AG08396 (cell line): ENCODE results near the gene NIN.
A peak's percentile ranks its signal among the peaks of the same experiment; 100 is the strongest.

Experiments used
- DNase-seq: peaks from one replicate; pipeline ENCODE4 v3.0.0; 2012; ENCODE audit warnings: low spot score, mixed read lengths

The NIN gene

DNA sequence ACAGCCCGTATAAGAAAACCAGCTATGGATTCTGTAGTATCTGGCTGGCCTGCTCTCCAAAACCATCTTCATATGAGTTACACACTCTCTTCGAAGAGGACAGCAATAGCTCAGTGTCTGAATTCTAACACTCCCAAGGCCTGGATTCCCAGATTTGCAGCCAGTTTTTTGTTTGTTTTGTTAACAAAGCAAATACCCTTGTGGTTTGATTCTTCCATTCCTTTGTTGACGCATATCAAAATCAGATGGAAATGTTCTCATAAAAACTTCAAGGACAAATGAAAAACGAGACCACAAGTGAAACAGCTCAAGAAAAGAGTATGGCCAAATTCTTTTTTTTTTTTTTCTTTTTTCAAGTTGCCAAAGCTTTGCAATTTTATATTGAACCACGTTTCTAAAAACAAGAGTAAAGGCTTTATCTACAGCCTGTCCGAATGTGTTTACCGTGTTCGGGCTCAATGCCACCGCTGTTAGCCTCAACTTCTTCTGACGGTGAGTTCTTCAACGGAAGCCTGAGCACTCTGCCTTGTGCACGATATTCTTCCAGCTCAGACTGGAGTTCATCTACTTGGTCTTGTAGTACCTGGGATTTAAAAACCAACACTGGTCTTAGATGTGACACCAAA, 67.5 kb downstream of the NIN start:
- peak; percentile 18 for DNase-seq

DNA sequence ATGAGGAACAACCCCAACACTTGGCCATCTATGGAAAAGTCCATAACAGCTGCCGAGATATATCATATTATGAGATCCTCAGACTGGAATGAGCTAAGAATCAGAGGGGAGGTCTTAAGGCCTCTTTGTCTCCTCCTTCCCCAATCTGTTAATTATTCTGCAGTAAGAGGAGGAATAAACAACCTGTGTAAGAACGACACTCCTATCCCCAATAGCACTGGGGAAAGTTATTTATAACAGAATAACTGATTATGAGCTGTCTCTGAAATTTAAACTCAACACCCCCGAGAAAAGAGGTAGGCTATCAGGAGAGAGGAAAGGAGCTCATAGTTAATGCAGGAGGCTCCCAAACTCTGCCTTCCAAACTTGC, 68.0 kb downstream of the NIN start:
- DNase-seq = no peak

DNA sequence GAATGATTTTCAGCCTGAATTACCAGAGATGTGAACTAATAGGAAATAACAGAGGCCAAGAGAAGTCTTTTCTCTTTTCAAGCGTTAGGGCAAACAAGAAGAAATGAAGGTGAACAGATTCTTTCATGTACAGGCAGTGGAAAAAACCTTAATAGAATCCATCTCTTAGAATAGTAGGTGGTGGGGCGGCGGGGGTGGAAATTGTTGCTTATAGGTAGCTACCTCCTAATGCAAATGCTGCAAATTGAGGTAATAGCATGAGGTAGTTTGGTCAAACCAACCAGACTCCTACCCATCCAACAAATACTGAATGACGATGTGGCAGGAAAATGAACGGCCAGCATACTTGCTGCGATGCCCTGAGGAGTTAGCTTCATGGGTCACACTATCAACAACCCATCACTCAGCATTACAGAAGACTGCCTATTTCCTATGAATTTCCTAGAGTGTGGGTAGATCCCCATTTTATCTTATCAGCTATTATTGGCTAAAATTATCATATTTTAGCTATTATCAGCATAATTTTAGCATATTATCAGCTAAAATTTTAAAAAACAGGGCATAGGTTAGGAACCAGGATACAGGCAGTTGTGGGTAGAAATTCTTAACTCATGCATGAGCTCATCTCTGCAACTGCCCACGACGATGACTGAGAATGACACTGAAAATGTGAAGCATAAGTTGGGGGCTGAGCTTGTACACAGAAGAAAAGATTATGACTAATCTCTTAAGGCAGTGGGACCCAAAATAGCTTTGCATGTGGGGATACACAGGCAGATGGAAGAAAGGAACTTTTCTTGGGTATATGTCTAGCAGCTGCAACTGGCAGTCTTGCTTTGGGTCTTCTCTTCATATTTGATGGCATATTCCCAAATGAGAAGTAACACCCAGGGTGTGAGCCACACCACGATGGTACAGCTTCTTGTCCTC, 68.7 kb downstream of the NIN start:
- DNase-seq = peak; percentile 52

DNA sequence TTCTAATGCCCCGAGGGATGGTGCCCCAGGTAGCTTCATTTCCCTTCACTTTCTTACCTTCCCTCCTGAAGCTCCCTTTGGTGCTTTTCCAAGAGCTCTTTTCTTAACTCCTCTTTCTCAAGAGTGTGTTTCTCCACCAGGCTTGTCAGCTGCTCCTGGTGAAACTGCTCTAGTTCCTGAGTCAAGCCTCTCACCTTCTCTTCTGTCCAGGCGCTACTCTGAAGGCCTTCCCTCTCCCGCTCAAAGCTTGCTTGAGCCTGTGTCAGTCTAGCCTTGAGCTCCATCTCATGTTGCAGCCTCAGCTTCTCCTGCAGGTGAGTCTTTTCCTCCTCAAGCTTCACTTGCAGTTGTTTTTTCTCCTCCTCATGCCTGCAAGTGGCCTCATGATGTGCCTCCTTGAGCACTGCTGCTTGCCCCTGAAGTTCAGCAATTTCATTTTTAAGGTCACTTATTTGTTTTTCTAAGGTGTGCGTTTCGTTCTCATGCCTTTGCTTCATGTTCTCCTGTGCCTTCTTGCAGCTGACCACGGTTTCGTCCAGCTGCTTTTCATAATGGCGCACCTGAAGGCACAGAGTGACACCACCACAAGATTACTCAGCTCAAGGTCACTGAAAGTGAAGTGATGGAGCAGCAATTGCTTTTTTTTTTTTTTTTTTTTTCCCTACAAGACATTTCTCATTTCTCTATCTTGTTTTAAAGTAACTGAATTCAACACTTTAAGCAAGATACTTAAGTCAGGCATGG, 71.0 kb downstream of the NIN start:
- DNase-seq = no peak

DNA sequence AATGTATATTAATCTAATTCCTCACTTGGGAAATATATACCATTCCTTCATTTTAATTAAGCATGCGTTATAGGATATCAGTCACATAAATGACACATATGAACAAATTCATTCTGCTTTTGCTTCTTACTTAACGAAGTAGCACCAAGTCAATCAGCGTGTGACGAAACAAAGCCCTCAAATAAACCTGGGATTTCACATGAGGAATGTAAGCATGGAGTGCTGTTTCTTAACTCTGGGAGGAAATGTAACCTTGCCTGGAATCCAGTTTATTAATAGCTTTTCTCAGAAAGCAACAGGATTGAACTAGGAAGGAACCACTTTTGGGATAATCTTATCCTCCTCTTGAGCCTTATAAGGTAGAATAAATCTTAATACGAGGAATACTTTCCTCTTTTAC, 72.0 kb downstream of the NIN start:
- no peak for DNase-seq

DNA sequence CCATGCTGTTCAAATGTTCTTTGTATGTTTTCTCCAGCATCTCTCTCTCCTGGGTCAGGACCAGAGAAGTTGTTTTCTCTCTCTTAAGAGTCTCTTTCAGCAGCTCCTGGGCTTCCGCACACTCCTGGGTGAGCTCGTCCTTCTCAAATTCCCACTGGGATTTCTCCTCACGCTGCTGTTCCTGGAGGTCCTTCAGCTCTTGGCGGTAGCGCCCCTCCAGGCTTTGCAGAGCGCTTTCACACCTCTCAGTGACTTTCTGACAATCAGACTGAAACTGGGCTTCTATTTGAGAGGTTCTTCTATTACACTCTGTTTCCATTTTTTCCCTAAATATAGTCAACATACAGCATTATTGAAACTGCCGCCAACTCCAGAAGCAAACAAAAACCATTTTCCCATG, 72.7 kb downstream of the NIN start:
- DNase-seq = no peak

DNA sequence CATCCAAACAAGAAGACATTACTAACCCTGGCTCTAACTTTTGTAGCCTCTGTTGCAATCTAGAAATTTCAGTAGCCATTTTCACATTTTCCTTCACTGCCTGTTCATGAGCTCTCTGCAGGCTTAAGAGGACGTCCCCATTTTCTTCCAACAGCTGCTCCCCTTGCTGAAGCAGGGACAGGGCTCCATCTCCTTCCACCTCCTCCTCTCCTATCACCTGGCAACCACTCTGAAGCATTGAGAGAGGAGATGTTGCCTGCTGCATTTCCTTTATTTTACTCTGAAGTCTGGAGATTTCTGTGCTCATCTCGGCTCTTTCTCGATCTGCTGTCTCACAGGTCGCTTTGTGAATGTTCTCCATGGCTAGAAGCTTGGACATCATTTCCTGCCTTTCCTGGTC, 73.3 kb downstream of the NIN start:
- no peak for DNase-seq

DNA sequence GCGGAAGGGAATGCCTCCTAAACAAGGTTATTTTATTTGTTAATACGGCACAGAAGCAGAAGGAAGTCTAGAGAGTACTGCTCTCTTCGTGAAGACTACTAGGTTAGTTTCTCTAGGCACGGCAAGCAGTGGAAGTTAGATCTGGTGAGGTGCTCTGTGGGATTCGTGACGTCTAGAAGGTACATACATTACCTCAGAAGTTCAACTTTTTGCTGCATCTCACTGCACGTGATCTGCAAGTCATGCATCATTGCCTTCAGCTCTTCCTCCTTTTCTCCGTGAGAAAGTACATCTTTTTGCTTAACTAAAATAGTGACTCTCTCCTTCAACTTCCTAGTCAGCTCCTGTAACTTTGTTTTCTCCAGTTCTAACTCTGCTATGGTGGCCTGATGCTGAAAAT, 74.7 kb downstream of the NIN start:
- DNase-seq = no peak

DNA sequence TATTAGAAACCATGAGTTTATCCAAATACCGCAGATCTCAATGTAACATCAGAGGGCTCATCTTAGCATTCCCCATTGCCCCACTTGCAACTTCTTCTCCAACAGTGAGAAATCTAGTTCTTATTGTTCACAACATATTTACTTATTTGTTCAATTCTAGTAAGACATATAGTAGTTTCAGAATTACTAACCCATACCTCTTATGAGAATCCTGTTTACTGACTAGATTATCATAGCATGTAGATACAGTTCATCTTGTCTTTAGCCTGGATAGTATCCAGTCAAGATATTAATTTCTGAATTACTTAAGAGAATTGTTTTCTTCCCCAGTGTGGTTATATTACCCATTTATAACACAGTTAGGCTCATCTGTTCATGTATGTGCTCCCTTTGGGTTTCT, 80.6 kb downstream of the NIN start:
- DNase-seq = no peak

DNA sequence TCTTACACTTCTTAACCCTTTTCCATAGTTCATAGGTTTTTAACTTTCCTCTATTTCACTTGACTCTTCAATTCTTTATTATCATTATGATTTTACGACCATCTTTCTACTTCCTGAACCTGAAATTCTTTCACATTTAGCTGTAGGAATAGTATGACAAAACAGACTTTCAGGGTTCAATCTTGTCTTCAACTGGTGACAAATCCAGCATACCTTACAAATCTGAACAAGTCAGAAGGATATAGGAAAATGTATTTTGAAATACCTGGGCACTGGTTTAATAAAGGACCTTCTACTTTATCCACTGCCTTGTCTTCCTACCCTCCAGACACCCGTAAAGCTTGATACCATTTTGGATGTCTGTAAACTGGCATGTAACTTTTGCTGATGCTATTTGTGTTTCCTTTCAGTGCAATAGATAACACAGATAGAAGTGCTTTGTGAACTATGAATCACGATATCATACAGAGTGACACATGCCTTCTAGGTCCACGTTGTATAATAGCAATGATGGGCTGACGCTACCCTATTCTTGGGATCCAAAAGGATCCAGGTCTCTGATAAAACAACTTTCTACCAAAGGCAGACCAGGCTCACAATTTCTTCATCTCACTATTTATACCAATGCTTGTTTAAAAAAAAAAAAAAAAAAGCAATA, 85.4 kb downstream of the NIN start:
- no peak for DNase-seq

DNA sequence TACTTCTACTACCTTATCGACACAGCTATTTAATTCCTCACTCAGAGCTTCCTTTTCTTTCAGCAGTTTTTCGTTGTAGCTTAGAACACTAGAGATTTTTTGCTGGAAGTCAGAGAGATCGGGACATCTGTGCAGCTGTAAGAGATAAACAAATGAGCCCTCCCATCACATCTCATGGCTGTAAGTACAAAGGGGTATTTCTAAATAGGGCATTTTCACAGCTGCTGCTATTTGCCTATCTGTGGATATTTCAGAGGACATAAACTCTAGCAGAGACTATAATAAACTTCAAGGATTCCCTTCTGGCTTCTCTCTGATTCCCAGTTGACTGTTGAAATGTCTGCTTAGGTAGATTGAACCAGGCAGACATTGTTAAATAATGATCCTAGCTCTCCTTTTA, 86.7 kb downstream of the NIN start:
- DNase-seq = no peak

DNA sequence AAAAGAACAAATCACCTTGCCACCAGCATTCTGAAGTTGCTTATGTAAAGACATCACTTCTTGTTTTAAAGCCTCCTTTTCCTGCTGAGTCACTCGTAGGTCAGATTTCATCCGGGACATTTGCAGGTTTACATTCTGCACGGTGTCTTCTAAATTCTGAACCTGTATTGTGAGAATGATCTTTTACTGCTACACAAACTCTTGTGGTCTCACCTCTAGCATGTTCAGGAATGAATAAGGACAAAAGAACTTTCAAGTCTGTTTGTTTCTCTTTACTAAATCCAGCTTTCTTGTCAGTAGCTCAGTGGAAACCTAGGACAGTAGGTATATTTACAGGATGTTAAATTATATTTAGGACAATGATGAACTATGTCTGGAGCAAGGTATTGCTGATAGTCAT, 89.4 kb downstream of the NIN start:
- no peak for DNase-seq

DNA sequence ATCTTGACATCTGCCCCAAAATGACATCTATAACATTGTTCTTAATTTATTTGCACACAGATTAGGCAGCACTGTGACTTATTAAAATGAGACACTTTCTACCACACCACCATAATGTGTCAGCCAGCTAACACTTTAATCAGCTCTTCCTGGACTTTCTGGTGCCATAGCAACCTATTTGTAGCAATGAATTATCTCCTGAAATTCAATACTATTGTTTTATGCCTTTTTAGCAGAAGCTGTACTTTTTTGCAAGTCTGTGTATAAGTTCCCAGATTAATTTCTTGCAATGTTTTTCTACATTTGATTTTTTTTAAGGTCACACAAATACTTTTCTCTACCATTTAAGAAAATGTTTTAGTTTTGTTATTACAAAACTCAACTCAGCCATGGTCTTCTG, 90.1 kb downstream of the NIN start:
- DNase-seq = no peak

DNA sequence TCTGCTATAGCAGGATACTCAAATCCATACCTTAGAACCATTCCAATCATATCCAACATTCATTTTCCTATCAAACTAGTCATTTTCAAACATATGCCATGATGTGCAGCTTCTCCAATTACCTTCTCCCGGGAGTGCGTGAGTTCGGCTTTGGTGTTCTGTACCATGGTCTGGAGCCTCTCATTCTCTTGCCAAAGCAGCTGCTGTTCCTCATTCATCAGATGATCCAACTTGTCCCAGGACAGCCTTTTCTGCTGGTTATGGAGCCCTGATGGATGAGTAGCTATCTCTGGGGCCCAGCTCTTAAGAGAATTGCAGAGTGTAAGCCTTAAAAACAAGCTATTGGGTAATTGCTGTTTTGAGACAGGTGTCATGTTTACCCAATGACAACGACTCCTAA, 91.8 kb downstream of the NIN start:
- DNase-seq = no peak

DNA sequence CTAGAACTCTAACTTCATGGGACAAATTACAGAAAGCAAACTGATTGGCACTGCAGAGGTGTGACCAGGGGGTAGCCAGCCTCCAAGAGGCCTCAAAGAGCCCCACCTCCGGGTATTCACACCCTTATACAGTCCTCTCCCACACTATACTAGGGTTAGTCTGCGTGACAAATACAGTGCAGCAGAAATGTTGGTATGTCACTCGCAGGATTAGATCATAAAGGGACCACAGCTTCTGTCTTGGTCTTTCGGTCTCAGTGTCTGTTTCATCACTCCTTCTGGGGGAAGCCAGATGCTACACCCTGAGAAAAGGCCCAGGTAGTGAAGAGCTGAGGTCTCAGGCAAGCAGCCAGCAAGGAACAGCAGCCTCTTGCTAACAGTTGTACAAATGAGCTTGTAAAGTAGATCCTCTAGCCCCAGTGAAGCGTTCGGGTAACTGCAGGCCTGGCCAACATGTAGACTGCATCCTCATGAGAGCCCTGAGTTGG, 94.0 kb downstream of the NIN start:
- DNase-seq = no peak

DNA sequence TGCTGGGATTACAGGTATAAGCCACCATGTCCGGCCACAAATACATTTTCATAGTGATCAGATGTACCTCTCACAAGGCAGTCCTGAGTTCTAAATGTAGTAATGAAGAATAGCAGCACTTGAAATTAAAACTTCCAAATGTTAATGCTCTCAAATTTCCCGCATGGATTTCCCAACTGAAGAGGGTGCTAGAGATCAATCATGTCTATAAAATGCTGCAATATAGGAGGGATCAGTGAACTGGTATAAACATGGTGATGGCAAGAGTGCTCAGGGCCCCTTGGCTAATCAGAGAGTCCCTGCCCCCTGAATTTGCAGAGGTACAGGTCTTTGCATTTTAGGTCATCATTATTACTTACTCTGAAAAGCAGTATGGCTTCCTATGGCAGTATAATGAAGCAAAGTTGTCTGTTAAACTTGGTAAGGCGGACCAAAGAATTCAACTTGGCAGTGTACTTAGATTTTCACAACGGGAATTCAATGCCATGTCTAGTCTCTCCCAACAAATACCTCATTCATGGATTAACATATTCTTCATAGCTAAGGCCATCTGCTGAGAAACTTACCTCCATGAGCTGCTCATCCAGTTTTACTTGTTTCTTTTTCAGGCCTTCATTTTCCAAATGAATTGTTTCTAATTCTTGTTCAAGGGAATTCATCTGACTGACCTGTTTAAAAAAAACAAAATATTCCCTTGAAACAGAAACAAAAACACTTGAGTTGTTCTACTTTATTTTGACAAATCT, 95.8 kb downstream of the NIN start:
- DNase-seq = no peak

DNA sequence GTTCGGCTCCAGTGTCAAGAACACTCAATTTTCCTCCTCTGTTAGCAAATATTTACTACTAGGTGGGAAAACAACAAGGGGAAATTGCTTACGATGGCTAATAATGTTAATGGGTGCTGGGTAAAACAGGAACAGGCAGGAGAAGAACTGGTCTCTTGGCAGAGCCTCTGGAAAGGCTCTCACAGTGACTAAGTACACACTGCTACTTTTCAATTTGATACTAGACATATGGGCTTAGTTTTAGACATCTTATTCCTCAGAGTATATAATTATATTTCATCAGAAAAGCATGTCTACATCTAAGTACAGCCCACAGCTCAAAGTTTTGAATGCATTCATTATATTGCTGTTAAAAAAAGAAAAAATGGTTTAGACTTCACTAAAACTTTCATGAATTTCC, 97.5 kb downstream of the NIN start:
- DNase-seq = no peak

DNA sequence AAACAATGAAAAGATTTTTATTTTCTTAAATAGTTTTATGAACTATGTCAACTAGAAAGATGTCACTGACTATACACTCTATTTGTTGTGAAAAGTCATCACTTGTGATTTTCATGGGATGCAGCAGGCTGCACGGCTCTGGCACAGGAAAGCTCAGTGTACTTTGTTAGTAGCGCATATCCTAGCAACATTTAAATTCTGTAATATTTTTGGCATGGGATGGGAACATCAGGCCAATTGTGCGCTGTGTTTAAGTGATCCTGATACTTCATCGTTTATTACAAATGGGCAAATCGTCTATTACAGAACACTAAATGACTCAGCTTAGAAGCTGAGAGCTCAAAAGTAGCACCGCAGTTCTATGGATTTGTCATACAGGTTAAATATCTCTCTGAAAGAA, 102.1 kb downstream of the NIN start:
- DNase-seq = no peak

DNA sequence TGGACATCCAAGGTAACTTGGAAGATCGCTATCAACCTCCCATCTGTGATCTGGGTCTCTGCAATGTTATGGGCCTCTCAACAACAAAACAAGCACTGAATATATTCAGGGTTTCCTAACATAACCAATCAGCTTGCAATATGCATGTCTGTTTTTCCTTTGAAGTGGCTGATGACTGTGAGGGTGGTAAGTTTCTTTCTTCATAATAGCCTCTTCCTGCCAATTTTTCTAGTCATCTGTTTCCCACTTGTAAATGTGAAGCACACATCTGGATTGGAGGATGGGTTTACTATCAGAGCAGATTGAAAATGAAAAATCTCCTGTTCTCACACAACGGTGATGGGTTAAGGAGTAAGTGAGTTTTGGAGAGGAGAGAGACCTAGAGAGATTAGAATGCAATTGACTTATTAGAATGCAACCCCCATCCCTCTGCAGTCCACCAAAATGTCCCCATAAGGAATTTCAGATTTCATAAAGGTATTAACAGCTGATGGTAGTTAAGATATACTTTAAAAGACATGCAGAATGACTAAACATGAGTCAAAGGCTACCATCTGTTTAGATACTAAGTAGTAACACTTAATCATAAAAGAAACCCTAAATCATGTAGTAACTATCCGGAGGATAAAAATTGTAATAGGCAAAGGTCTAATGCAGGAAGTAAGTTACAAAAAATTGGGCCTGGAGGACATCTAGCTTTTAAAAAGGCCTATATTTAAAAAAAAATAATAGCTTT, 104.4 kb downstream of the NIN start:
- DNase-seq = peak; percentile 45

DNA sequence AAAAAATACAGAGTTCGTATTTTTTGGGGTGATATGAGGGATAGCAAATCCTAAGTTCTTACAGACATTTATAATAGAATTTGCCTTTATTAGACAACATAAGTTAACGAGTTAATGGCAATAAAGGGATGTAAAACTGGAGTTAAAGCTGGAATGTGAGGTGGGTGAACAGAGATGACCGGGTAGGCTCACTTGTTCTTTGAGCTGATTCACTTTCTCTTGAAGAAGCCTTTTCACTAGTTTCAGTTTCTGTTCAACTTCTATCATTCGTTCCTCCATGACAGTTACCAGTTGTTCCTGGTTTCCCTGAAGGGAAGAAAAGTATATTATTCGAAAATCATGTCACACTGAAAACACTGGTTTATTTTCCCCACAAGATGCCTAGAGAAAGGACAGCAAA, 105.2 kb downstream of the NIN start:
- no peak for DNase-seq
